HEK293 (cell line): ENCODE measurements around the gene COL9A2.

Experiments
- ELK4 ChIP-seq: IDR thresholded peaks from 2 replicates; pipeline ENCODE4 v1.6.1; 2011; ENCODE audit warnings: mild to moderate bottlenecking, low read depth, low read length, borderline replicate concordance
- MZF1 ChIP-seq: fragments of 450-650 bp; formaldehyde crosslinking; IDR thresholded peaks from 2 replicates; pipeline ENCODE4 v1.5.1; 2017; ENCODE audit warnings: missing biosample characterization, missing genetic modification characterization, borderline replicate concordance
- PRDM1 ChIP-seq: fragments of 450-650 bp; formaldehyde crosslinking; IDR thresholded peaks from 2 replicates; pipeline ENCODE4; 2016; ENCODE audit warnings: missing biosample characterization, missing genetic modification characterization
- PRDM10 ChIP-seq: fragments of 450-650 bp; formaldehyde crosslinking; IDR thresholded peaks from 2 replicates; pipeline ENCODE4 v1.5.1; 2016; ENCODE audit warnings: missing biosample characterization, missing genetic modification characterization
- PRDM4 ChIP-seq: fragments of 450-650 bp; formaldehyde crosslinking; IDR thresholded peaks from 2 replicates; pipeline ENCODE4 v1.5.1; 2017; ENCODE audit warnings: missing biosample characterization, missing genetic modification characterization
- ZNF146 ChIP-seq: fragments of 450-650 bp; formaldehyde crosslinking; IDR thresholded peaks from 2 replicates; pipeline ENCODE4 v1.5.1; 2016; ENCODE audit warnings: missing biosample characterization, missing genetic modification characterization
- ZNF155 ChIP-seq: fragments of 450-650 bp; formaldehyde crosslinking; IDR thresholded peaks from 2 replicates; pipeline ENCODE4 v1.5.1; 2016; ENCODE audit warnings: missing biosample characterization, missing genetic modification characterization
- ZNF175 ChIP-seq: fragments of 450-650 bp; formaldehyde crosslinking; IDR thresholded peaks from 2 replicates; pipeline ENCODE4 v1.5.1; 2016; ENCODE audit warnings: missing biosample characterization, missing genetic modification characterization
- ZNF184 ChIP-seq: fragments of 450-650 bp; IDR thresholded peaks from 2 replicates; pipeline ENCODE4 v1.5.1; 2018; ENCODE audit warnings: missing biosample characterization, mild to moderate bottlenecking, missing genetic modification characterization
- ZNF248 ChIP-seq: fragments of 450-650 bp; formaldehyde crosslinking; IDR thresholded peaks from 2 replicates; pipeline ENCODE4 v1.5.1; 2017; ENCODE audit warnings: missing biosample characterization, missing genetic modification characterization
- ZNF311 ChIP-seq: fragments of 450-650 bp; formaldehyde crosslinking; IDR thresholded peaks from 2 replicates; pipeline ENCODE4 v1.5.1; 2017; ENCODE audit warnings: missing biosample characterization, missing genetic modification characterization, borderline replicate concordance
- ZNF324 ChIP-seq: fragments of 450-650 bp; formaldehyde crosslinking; IDR thresholded peaks from 2 replicates; pipeline ENCODE4 v1.5.1; 2016; ENCODE audit warnings: missing biosample characterization, missing genetic modification characterization
- ZNF394 ChIP-seq: fragments of 450-650 bp; formaldehyde crosslinking; IDR thresholded peaks from 2 replicates; pipeline ENCODE4 v1.5.1; 2016; ENCODE audit warnings: missing biosample characterization, missing genetic modification characterization, mild to moderate bottlenecking, moderate library complexity, borderline replicate concordance
- ZNF433 ChIP-seq: fragments of 450-650 bp; formaldehyde crosslinking; IDR thresholded peaks from 2 replicates; pipeline ENCODE4 v1.5.1; 2016; ENCODE audit warnings: missing biosample characterization, missing genetic modification characterization, low read depth
- ZNF449 ChIP-seq: fragments of 450-650 bp; formaldehyde crosslinking; IDR thresholded peaks from 2 replicates; pipeline ENCODE4 v1.5.1; 2017; ENCODE audit warnings: missing biosample characterization, mild to moderate bottlenecking, missing genetic modification characterization, moderate library complexity
- ZNF488 ChIP-seq: fragments of 450-650 bp; formaldehyde crosslinking; IDR thresholded peaks from 2 replicates; pipeline ENCODE4 v1.5.1; 2016; ENCODE audit warnings: missing biosample characterization, missing genetic modification characterization
- ZNF585B ChIP-seq: fragments of 450-650 bp; formaldehyde crosslinking; IDR thresholded peaks from 2 replicates; pipeline ENCODE4 v1.5.1; 2016; ENCODE audit warnings: missing biosample characterization, missing genetic modification characterization
- ZNF624 ChIP-seq: fragments of 450-650 bp; formaldehyde crosslinking; IDR thresholded peaks from 2 replicates; pipeline ENCODE4 v1.5.1; 2017; ENCODE audit warnings: missing biosample characterization, missing genetic modification characterization
- ZNF654 ChIP-seq: fragments of 450-650 bp; formaldehyde crosslinking; IDR thresholded peaks from 2 replicates; pipeline ENCODE4 v1.5.1; 2016; ENCODE audit warnings: low read depth, missing biosample characterization, missing genetic modification characterization
- ZNF704 ChIP-seq: fragments of 450-650 bp; formaldehyde crosslinking; IDR thresholded peaks from 2 replicates; pipeline ENCODE4 v1.5.1; 2016; ENCODE audit warnings: missing biosample characterization, missing genetic modification characterization
- ZNF76 ChIP-seq: fragments of 450-650 bp; formaldehyde crosslinking; IDR thresholded peaks from 2 replicates; pipeline ENCODE4; 2016; ENCODE audit warnings: low read depth, missing biosample characterization, missing genetic modification characterization, borderline replicate concordance
- ZSCAN30 ChIP-seq: fragments of 450-650 bp; IDR thresholded peaks from 2 replicates; pipeline ENCODE4 v1.5.1; 2018; ENCODE audit warnings: missing biosample characterization, mild to moderate bottlenecking, missing genetic modification characterization, moderate library complexity
- ZSCAN5A ChIP-seq: fragments of 450-650 bp; formaldehyde crosslinking; IDR thresholded peaks from 2 replicates; pipeline ENCODE4 v1.5.1; 2016; ENCODE audit warnings: missing biosample characterization, missing genetic modification characterization

The COL9A2 gene

GRCh38 chr1:40257688-40258444 lies 59.2 kb downstream of the COL9A2 start, which contains the start of gene ZMPSTE24 (continued):
- TF ChIP-seq ELK4: peak; percentile 76
- TF ChIP-seq ZNF449: peak; percentile 79
- peak; percentile 4; the same call in 1 of the 2 replicates for TF ChIP-seq ZNF433 (tag by site-specific recombination)
- peak; percentile 93 for TF ChIP-seq ZNF76 (tag by site-specific recombination)
- TF ChIP-seq MZF1: peak; percentile 97
- peak; percentile 95 for TF ChIP-seq ZNF624
- no peak for TF ChIP-seq ZNF248 (tag by site-specific recombination)
- peak; percentile 2; the same call in 1 of the 2 replicates for TF ChIP-seq ZNF654
- peak; percentile 97 for TF ChIP-seq ZNF324
- no peak for TF ChIP-seq ZNF311
- no peak for TF ChIP-seq ZNF175 (tag by site-specific recombination)
- peak; percentile 91 for TF ChIP-seq ZNF146 (tag by site-specific recombination)
- no peak for TF ChIP-seq ZNF488
- TF ChIP-seq ZNF585B: no peak
- peak; percentile 90 for TF ChIP-seq PRDM1 (tag by site-specific recombination)
- TF ChIP-seq ZNF155 (tag by site-specific recombination): no peak
- TF ChIP-seq ZSCAN30 (tag by site-specific recombination): peak; percentile 98
- no peak; the same call in none of the 2 replicates for TF ChIP-seq ZNF184 (tag by site-specific recombination)
- peak; percentile 85 for TF ChIP-seq PRDM10
- TF ChIP-seq ZNF704 (tag by site-specific recombination): peak; percentile 95
- TF ChIP-seq ZNF394 (tag by site-specific recombination): peak; percentile 94
- peak; percentile 100 for TF ChIP-seq ZSCAN5A (tag by site-specific recombination)
- TF ChIP-seq PRDM4: peak; percentile 85
